Measurements from ENCODE around the gene PTPRN2.

The PTPRN2 gene

DNA sequence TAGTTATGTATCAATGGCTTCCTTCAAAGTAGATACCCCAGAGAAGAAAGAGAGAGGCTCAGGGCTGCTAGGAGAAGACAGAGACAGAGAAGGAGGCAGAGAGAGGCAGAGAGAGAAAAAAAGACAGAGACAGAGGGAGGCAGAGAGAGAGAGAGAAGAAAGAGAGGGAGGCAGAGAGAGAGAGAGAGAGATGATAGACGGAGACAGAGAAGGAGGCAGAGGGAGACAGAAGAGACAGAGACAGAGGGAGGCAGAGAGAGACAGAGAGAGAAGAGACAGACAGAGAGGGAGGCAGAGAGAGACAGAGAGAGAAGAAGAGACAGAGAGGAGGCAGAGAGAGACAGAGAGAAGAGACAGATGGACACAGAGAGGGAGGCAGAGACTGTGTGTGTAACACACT lies 1062.9 kb downstream of the PTPRN2 start:
- no peak for DNase-seq (ENCODE audit: low read depth)
- H3K4me3 ChIP-seq (ENCODE audit: low read depth, low read length): no peak overlapping the region
- TF ChIP-seq CTCF (IDR thresholded peaks at IDR 0.05; ENCODE audit: low read depth, low read length, missing control alignments): no peak

DNA sequence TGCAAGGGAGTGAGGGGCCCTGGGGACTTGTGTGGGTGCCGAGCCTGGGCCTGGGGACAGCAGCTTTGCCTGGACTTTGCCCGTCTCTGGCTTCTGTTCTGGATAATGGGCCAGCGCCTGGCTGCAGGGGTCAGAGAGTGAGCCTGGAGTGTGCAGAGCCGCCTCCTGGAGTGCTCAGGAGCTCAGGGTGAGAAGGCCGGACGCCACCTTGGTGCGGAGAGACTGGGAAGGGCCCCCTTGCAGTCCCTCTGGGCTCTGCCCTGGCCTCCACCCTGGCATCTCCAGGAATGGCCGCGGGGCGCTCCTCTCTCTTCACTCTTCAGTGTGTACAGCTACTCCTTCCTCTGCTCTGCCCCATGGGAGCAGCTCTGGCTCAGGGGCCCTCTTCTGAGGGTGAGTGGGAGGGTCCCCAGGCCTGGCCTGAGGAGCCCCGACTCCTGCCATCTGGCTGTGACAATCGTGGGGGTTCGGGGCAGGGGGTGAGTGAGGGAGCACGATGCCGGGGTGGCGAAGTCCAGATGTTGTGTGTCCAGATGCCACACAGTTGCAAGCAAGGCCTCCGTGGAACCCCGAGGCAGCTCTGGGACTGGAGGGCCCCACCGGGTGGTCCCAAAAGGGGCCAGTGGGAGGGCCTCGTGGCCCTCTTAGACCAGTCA lies 1063.7 kb downstream of the PTPRN2 start:
- no peak for TF ChIP-seq CTCF (IDR thresholded peaks at IDR 0.05; ENCODE audit: low read depth, low read length, missing control alignments)
- DNase-seq (ENCODE audit: low read depth): no peak
- H3K4me3 ChIP-seq (ENCODE audit: low read depth, low read length): no peak overlapping the region

DNA sequence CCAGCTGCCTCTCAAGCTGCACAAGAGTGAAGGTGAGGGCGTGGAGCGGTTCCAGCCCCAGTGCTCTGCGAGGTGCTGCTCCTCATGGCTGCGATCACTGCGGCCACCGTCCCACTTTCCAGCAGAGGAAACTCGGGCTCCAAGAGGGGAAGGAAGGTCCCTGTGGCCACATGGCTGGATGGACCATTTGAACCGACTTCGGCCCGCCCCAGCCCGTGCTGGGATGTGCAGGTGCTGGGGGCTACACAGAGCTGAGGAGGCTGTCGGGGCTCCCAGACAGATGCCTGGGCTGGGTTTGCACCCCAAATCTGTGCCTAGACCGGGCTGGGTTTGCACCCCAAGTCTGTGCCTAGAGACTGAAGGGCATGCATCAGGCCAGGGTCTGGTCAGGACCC lies 1064.3 kb downstream of the PTPRN2 start:
- TF ChIP-seq CTCF (IDR thresholded peaks at IDR 0.05; ENCODE audit: low read depth, low read length, missing control alignments): no peak
- DNase-seq (ENCODE audit: low read depth): no peak
- H3K4me3 ChIP-seq (ENCODE audit: low read depth, low read length): no peak overlapping the region

DNA sequence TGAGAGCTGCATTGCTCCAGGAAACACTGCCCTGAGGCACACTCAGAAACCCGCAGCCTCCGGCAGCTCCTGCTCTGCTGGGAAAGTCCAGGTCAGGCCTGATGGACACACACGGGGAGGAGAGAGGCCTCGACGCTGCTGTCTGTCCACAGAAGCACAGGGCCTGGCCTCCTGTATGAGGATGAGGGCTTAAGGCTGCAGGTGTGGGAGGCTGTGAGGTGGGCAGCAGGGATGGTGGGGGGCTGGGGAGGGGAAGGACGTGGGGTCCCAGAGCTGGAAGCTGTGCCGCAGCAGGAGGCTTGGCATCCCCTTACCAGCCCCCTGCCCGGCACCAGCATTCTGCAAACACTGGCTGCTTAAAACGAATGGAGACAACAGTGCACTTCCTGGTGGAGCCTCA lies 1064.7 kb downstream of the PTPRN2 start:
- DNase-seq (ENCODE audit: low read depth): no peak
- no peak for TF ChIP-seq CTCF (IDR thresholded peaks at IDR 0.05; ENCODE audit: low read depth, low read length, missing control alignments)

DNA sequence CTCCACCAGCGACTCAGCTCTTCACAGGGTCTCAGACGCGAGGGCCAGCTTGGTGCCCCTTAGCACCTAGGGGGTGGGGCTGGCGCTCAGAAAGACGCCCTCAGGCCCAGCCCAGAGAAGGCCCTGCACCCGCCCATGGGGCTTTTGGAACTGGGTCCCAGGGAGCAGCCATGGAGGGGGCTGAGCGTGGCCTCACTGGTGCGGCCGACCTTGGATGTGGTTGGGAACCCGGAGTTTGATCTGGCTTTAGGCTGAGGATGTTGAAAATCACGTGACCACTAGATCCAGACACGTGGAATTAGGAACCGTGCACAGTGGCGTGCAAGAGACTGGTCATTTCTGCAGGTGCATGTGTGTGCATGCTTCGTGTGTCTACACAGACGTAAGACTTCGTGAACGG lies 1065.4 kb downstream of the PTPRN2 start:
- TF ChIP-seq CTCF (IDR thresholded peaks at IDR 0.05; ENCODE audit: low read depth, low read length, missing control alignments): no peak
- H3K4me3 ChIP-seq (ENCODE audit: low read depth, low read length): no peak overlapping the region
- DNase-seq (ENCODE audit: low read depth): no peak

More for the DNA sequence above, 1064.7 kb downstream of the PTPRN2 start:
- no peak overlapping the region for H3K4me3 ChIP-seq (ENCODE audit: low read depth, low read length)

DNA sequence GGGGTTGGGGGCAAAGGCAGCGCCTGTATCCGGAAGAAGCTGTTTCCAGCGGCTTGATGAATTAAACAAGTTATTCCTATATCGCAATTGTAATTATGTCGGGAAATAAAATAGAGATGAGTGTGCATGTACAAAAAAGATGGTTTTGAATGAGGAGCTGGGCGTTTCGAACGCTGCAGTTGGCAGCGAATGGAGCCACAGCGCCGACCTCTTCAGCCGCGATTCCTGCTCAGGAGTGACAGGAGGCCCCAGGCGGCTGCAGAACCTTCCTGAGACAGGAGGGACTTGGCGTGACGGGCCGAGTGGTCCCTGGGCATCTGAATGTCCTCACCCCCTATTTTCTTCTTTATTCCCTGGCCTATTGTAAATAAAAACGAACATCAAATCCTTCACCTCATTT lies 1065.9 kb downstream of the PTPRN2 start:
- no peak for TF ChIP-seq CTCF (IDR thresholded peaks at IDR 0.05; ENCODE audit: low read depth, low read length, missing control alignments)
- DNase-seq (ENCODE audit: low read depth): no peak
- no peak overlapping the region for H3K4me3 ChIP-seq (ENCODE audit: low read depth, low read length)

GRCh38 chr7:157521061-157521731 lies 1066.4 kb downstream of the PTPRN2 start:
- no peak for TF ChIP-seq CTCF (IDR thresholded peaks at IDR 0.05; ENCODE audit: low read depth, low read length, missing control alignments)
- no peak overlapping the region for H3K4me3 ChIP-seq (ENCODE audit: low read depth, low read length)
- DNase-seq (ENCODE audit: low read depth): no peak
